Smooth muscle cell (in vitro differentiated cells): Measurements from ENCODE around the gene RNFT2. TPM values are rescaled to one million over a fixed set of nuclear protein-coding genes. Genes with fewer than 3 reads are reported as not detected.

ENCODE experiments used
- DNase-seq: peaks from one replicate; lab custom pipeline; 2025; ENCODE audit not compliant: unreplicated experiment; lab: John Stamatoyannopoulos, UW
- H2AFZ ChIP-seq: fragments of 200-600 bp; sonication (generic); 2 replicates; pipeline ENCODE4 v1.6.0; 2016; ENCODE audit warnings: antibody characterized with exemption, low read depth, mild to moderate bottlenecking
- H3F3A ChIP-seq: fragments of 200-600 bp; sonication (generic); 2 replicates; pipeline ENCODE4 v1.6.0; 2017; ENCODE audit warnings: antibody characterized with exemption, low read depth
- H3K27ac ChIP-seq: fragments of 200-600 bp; sonication (generic); 2 replicates; pipeline ENCODE4 v1.5.1; 2016; ENCODE audit warnings: low read depth, mild to moderate bottlenecking
- H3K27me3 ChIP-seq: fragments of 200-600 bp; sonication (generic); 2 replicates; pipeline ENCODE4 v1.6.1; 2016; ENCODE audit warnings: low read depth, mild to moderate bottlenecking
- H3K36me3 ChIP-seq: fragments of 200-600 bp; sonication (generic); 2 replicates; pipeline ENCODE4 v1.5.1; 2016; ENCODE audit warnings: low read depth
- H3K4me1 ChIP-seq: fragments of 200-600 bp; sonication (generic); 2 replicates; pipeline ENCODE4 v1.5.1; 2016; ENCODE audit warnings: low read depth
- H3K4me2 ChIP-seq: fragments of 200-600 bp; sonication (generic); 2 replicates; pipeline ENCODE4 v1.6.0; 2016; ENCODE audit warnings: mild to moderate bottlenecking
- H3K4me3 ChIP-seq: fragments of 200-600 bp; sonication (generic); 2 replicates; pipeline ENCODE4 v1.5.1; 2016; ENCODE audit warnings: mild to moderate bottlenecking
- H3K79me2 ChIP-seq: fragments of 200-600 bp; sonication (generic); 2 replicates; pipeline ENCODE4 v1.6.0; 2016; ENCODE audit warnings: low read depth, mild to moderate bottlenecking
- H3K9ac ChIP-seq: fragments of 200-600 bp; sonication (generic); 2 replicates; pipeline ENCODE4 v1.6.0; 2016; ENCODE audit warnings: low read depth
- H3K9me3 ChIP-seq: fragments of 200-600 bp; sonication (generic); replicated peaks from 2 replicates; pipeline ENCODE4 v1.5.1; 2016; ENCODE audit warnings: low read depth
- H4K20me1 ChIP-seq: fragments of 200-600 bp; sonication (generic); 2 replicates; pipeline ENCODE4 v1.6.0; 2016; ENCODE audit warnings: low read depth
- CTCF ChIP-seq: fragments of 200-600 bp; sonication (generic); IDR thresholded peaks from 2 replicates; pipeline ENCODE4 v1.5.1; 2017; ENCODE audit warnings: borderline replicate concordance, mild to moderate bottlenecking, antibody characterized with exemption; ENCODE audit not compliant: insufficient read depth, poor library complexity, severe bottlenecking
- WGBS: methylation state at CpG from one replicate; pipeline ENCODE4 v1.1.7; 2016; ENCODE audit warnings: low lambda C conversion rate; 5-methylcytosine and 5-hydroxymethylcytosine counted together
- polyA plus RNA-seq: library from polyadenylated mRNA; unstranded; fragments of >200 nt; fragmentation: Nextera tagmentation; extraction: Ambion mirVana; gene quantifications from 2 replicates; pipeline ENCODE4 v1.2.1, GENCODE V29; 2016
- total RNA-seq: library from RNA; depleted of rRNA; stranded (reverse); fragments of >200 nt; gene quantifications from 2 replicates; pipeline ENCODE4 v1.2.3, GENCODE V29; 2014

RNFT2 gene
- total and polyA plus RNA-seq, 2 experiments from 2014 or later, result 2.0 to 2.4 TPM

- H3K4me1 ChIP-seq, result no peaks in the 10 kb centered on the region
- H4K20me1 ChIP-seq, result no peaks in the 10 kb centered on the region
- H3K4me2 ChIP-seq, result no peak overlapping the region
- no peaks in the 10 kb centered on the region for H3K79me2 ChIP-seq
- peaks cover 10% of the 10 kb centered on the region for H3F3A ChIP-seq
- H2AFZ ChIP-seq, result no peak overlapping the region
- no peaks in the 10 kb centered on the region for H3K9me3 ChIP-seq
- H3K36me3 ChIP-seq, result no peaks in the 10 kb centered on the region
- DNase-seq, result no peak
- no peaks in the 10 kb centered on the region for H3K27me3 ChIP-seq
- H3K27ac ChIP-seq, result peak overlapping the region; percentile 6
- 46% methylated on average over 6 of the region's 6 CpGs for WGBS
- TF ChIP-seq CTCF, result no peak
- no peak overlapping the region for H3K4me3 ChIP-seq
- H3K9ac ChIP-seq, result no peak overlapping the region
Measured at GRCh38 chr12:116700066-116700465, 38.0 kb upstream of the RNFT2 start.

- H3K79me2 ChIP-seq, result no peaks in the 10 kb centered on the region
- no peak overlapping the region for H3K4me3 ChIP-seq
- H3K4me2 ChIP-seq, result no peak overlapping the region
- H3K9ac ChIP-seq, result no peak overlapping the region
- WGBS, result 99% methylated on average over 4 of the region's 4 CpGs
- no peaks in the 10 kb centered on the region for H3K9me3 ChIP-seq
- no peaks in the 10 kb centered on the region for H3K4me1 ChIP-seq
- H3K27ac ChIP-seq, result no peak overlapping the region
- H3K36me3 ChIP-seq, result no peaks in the 10 kb centered on the region
- no peaks in the 10 kb centered on the region for H3K27me3 ChIP-seq
- no peak overlapping the region for H2AFZ ChIP-seq
- no peaks in the 10 kb centered on the region for H4K20me1 ChIP-seq
- no peak for TF ChIP-seq CTCF
- H3F3A ChIP-seq, result peaks cover 10% of the 10 kb centered on the region
- DNase-seq, result no peak
Measured at GRCh38 chr12:116701432-116701831, 36.7 kb upstream of the RNFT2 start.

GRCh38 chr12:116703214-116703795 lies 34.8 kb upstream of the RNFT2 start:
- Histone ChIP-seq H3K4me3 (no peak overlapping the region), H3K27me3 (no peaks in the 10 kb centered on the region), H3K4me1 (no peaks in the 10 kb centered on the region), H3K79me2 (no peaks in the 10 kb centered on the region), H3K36me3 (no peaks in the 10 kb centered on the region), H4K20me1 (no peaks in the 10 kb centered on the region), H2AFZ (no peak overlapping the region), H3K4me2 (no peak overlapping the region), H3K9ac (no peak overlapping the region), H3F3A (peaks cover 10% of the 10 kb centered on the region), H3K9me3 (no peaks in the 10 kb centered on the region), H3K27ac (no peak overlapping the region)
- WGBS, result 17% methylated on average over 12 of the region's 12 CpGs
- no peak for DNase-seq
- peak; percentile 89 for TF ChIP-seq CTCF

GRCh38 chr12:116707751-116708150 lies 30.4 kb upstream of the RNFT2 start:
- H3K27me3 ChIP-seq, result peaks cover 16% of the 10 kb centered on the region
- H3K4me2 ChIP-seq, result no peak overlapping the region
- no peaks in the 10 kb centered on the region for H3F3A ChIP-seq
- no peak overlapping the region for H3K4me3 ChIP-seq
- H2AFZ ChIP-seq, result no peak overlapping the region
- no peaks in the 10 kb centered on the region for H3K9me3 ChIP-seq
- no peaks in the 10 kb centered on the region for H3K36me3 ChIP-seq
- DNase-seq, result no peak
- TF ChIP-seq CTCF, result no peak
- WGBS, result 92% methylated on average over 9 of the region's 9 CpGs
- H4K20me1 ChIP-seq, result no peaks in the 10 kb centered on the region
- H3K27ac ChIP-seq, result no peak overlapping the region
- H3K79me2 ChIP-seq, result no peaks in the 10 kb centered on the region
- no peak overlapping the region for H3K9ac ChIP-seq
- H3K4me1 ChIP-seq, result no peaks in the 10 kb centered on the region
